Smooth muscle cell (in vitro differentiated cells): ENCODE results near the gene POLR2F. TPM values are rescaled to one million over a fixed set of nuclear protein-coding genes. Genes with fewer than 3 reads are reported as not detected.

Experiments used
- DNase-seq: peaks from one replicate; lab custom pipeline; 2025; ENCODE audit not compliant: unreplicated experiment; lab: John Stamatoyannopoulos, UW
- H2AFZ ChIP-seq: fragments of 200-600 bp; sonication (generic); 2 replicates; pipeline ENCODE4 v1.6.0; 2016; ENCODE audit warnings: antibody characterized with exemption, low read depth, mild to moderate bottlenecking
- H3F3A ChIP-seq: fragments of 200-600 bp; sonication (generic); 2 replicates; pipeline ENCODE4 v1.6.0; 2017; ENCODE audit warnings: antibody characterized with exemption, low read depth
- H3K27ac ChIP-seq: fragments of 200-600 bp; sonication (generic); 2 replicates; pipeline ENCODE4 v1.5.1; 2016; ENCODE audit warnings: low read depth, mild to moderate bottlenecking
- H3K27me3 ChIP-seq: fragments of 200-600 bp; sonication (generic); 2 replicates; pipeline ENCODE4 v1.6.1; 2016; ENCODE audit warnings: low read depth, mild to moderate bottlenecking
- H3K36me3 ChIP-seq: fragments of 200-600 bp; sonication (generic); 2 replicates; pipeline ENCODE4 v1.5.1; 2016; ENCODE audit warnings: low read depth
- H3K4me1 ChIP-seq: fragments of 200-600 bp; sonication (generic); 2 replicates; pipeline ENCODE4 v1.5.1; 2016; ENCODE audit warnings: low read depth
- H3K4me2 ChIP-seq: fragments of 200-600 bp; sonication (generic); 2 replicates; pipeline ENCODE4 v1.6.0; 2016; ENCODE audit warnings: mild to moderate bottlenecking
- H3K4me3 ChIP-seq: fragments of 200-600 bp; sonication (generic); 2 replicates; pipeline ENCODE4 v1.5.1; 2016; ENCODE audit warnings: mild to moderate bottlenecking
- H3K79me2 ChIP-seq: fragments of 200-600 bp; sonication (generic); 2 replicates; pipeline ENCODE4 v1.6.0; 2016; ENCODE audit warnings: low read depth, mild to moderate bottlenecking
- H3K9ac ChIP-seq: fragments of 200-600 bp; sonication (generic); 2 replicates; pipeline ENCODE4 v1.6.0; 2016; ENCODE audit warnings: low read depth
- H3K9me3 ChIP-seq: fragments of 200-600 bp; sonication (generic); replicated peaks from 2 replicates; pipeline ENCODE4 v1.5.1; 2016; ENCODE audit warnings: low read depth
- H4K20me1 ChIP-seq: fragments of 200-600 bp; sonication (generic); 2 replicates; pipeline ENCODE4 v1.6.0; 2016; ENCODE audit warnings: low read depth
- CTCF ChIP-seq: fragments of 200-600 bp; sonication (generic); IDR thresholded peaks from 2 replicates; pipeline ENCODE4 v1.5.1; 2017; ENCODE audit warnings: borderline replicate concordance, mild to moderate bottlenecking, antibody characterized with exemption; ENCODE audit not compliant: insufficient read depth, poor library complexity, severe bottlenecking
- WGBS: methylation state at CpG from one replicate; pipeline ENCODE4 v1.1.7; 2016; ENCODE audit warnings: low lambda C conversion rate; 5-methylcytosine and 5-hydroxymethylcytosine counted together
- polyA plus RNA-seq: library from polyadenylated mRNA; unstranded; fragments of >200 nt; fragmentation: Nextera tagmentation; extraction: Ambion mirVana; gene quantifications from 2 replicates; pipeline ENCODE4 v1.2.1, GENCODE V29; 2016
- total RNA-seq: library from RNA; depleted of rRNA; stranded (reverse); fragments of >200 nt; gene quantifications from 2 replicates; pipeline ENCODE4 v1.2.3, GENCODE V29; 2014

Gene POLR2F
- total and polyA plus RNA-seq, 2 experiments from 2014 or later: 29.0 to 138 TPM

- Histone ChIP-seq H3K4me3 (no peak overlapping the region), H3K9me3 (no peaks in the 10 kb centered on the region), H3K36me3 (no peaks in the 10 kb centered on the region), H3K4me2 (no peak overlapping the region), H3K27ac (no peak overlapping the region), H4K20me1 (no peaks in the 10 kb centered on the region), H3K79me2 (no peaks in the 10 kb centered on the region), H3K27me3 (no peaks in the 10 kb centered on the region), H3K4me1 (peaks cover 7% of the 10 kb centered on the region), H2AFZ (no peak overlapping the region), H3K9ac (no peak overlapping the region), H3F3A (no peaks in the 10 kb centered on the region)
- 86% methylated on average over 6 of the region's 6 CpGs for WGBS
- no peak for TF ChIP-seq CTCF
- no peak for DNase-seq
Observed at GRCh38 chr22:37994982-37995381, 41.5 kb downstream of the POLR2F start.

GRCh38 chr22:37995460-37995859, 42.0 kb downstream of the POLR2F start:
- no peaks in the 10 kb centered on the region for H3K36me3 ChIP-seq
- H3F3A ChIP-seq: no peaks in the 10 kb centered on the region
- no peak overlapping the region for H3K4me3 ChIP-seq
- H3K79me2 ChIP-seq: no peaks in the 10 kb centered on the region
- no peak overlapping the region for H3K4me2 ChIP-seq
- no peaks in the 10 kb centered on the region for H3K27me3 ChIP-seq
- no peak overlapping the region for H3K9ac ChIP-seq
- no peaks in the 10 kb centered on the region for H4K20me1 ChIP-seq
- WGBS: 94% methylated on average over 4 of the region's 4 CpGs
- no peaks in the 10 kb centered on the region for H3K9me3 ChIP-seq
- peaks cover 7% of the 10 kb centered on the region for H3K4me1 ChIP-seq
- TF ChIP-seq CTCF: no peak
- no peak overlapping the region for H3K27ac ChIP-seq
- H2AFZ ChIP-seq: no peak overlapping the region
- no peak for DNase-seq

- Histone ChIP-seq H3K27ac (no peak overlapping the region), H3K9ac (no peak overlapping the region), H3K36me3 (no peaks in the 10 kb centered on the region), H3K27me3 (no peaks in the 10 kb centered on the region), H4K20me1 (no peaks in the 10 kb centered on the region), H2AFZ (no peak overlapping the region), H3K4me3 (no peak overlapping the region), H3K4me1 (peaks cover 7% of the 10 kb centered on the region), H3K9me3 (no peaks in the 10 kb centered on the region), H3K4me2 (no peak overlapping the region), H3F3A (no peaks in the 10 kb centered on the region), H3K79me2 (no peaks in the 10 kb centered on the region)
- no CpG with 5 or more reads among the region's 4 CpGs for WGBS
- no peak for DNase-seq
- no peak for TF ChIP-seq CTCF
Observed at GRCh38 chr22:37996079-37996478, 42.6 kb downstream of the POLR2F start.

- Histone ChIP-seq H3K4me1 (peaks cover 7% of the 10 kb centered on the region), H3K27me3 (no peaks in the 10 kb centered on the region), H2AFZ (no peak overlapping the region), H3K9me3 (no peaks in the 10 kb centered on the region), H3K4me3 (no peak overlapping the region), H3F3A (no peaks in the 10 kb centered on the region), H4K20me1 (no peaks in the 10 kb centered on the region), H3K27ac (no peak overlapping the region), H3K4me2 (no peak overlapping the region), H3K9ac (no peak overlapping the region), H3K36me3 (no peaks in the 10 kb centered on the region), H3K79me2 (no peaks in the 10 kb centered on the region)
- TF ChIP-seq CTCF: no peak
- no peak for DNase-seq
- 98% methylated on average over 8 of the region's 8 CpGs for WGBS
Observed at GRCh38 chr22:37996515-37997246, 43.2 kb downstream of the POLR2F start.
